ENCODE measurements around the gene DYNLT1.

GRCh38 chr6:158629367-158630221 lies 14.9 kb downstream of the DYNLT1 start:
- no peak for TF ChIP-seq EP300 (IDR thresholded peaks at IDR 0.05)
- TF ChIP-seq POLR2A (IDR thresholded peaks at IDR 0.05): no peak

All from gastroesophageal sphincter (tissue), 2 donors.